HG03571 (cell line): ENCODE results near the gene PDE8A.
"Not testable (repeated sequence)": the region's sequence is repeated elsewhere in the genome, so short reads cannot be mapped to it uniquely, and the experiment has no call there.

Experiments used
- ATAC-seq: cut with Tn5 transposase; IDR thresholded peaks from one replicate; pipeline ENCODE4 v1.9.1; 2021; ENCODE audit not compliant: unreplicated experiment

The PDE8A gene

GRCh38 chr15:84961114-84961452, 20.6 kb upstream of the PDE8A start:
- ATAC-seq, result no peak

GRCh38 chr15:84961707-84962106, 19.9 kb upstream of the PDE8A start:
- no peak for ATAC-seq

GRCh38 chr15:84962955-84963354, 18.7 kb upstream of the PDE8A start:
- ATAC-seq, result no peak

- ATAC-seq, result no peak
Measured at GRCh38 chr15:84967380-84967779, 14.3 kb upstream of the PDE8A start.

GRCh38 chr15:84968301-84968700, 13.4 kb upstream of the PDE8A start:
- ATAC-seq, result no peak

- ATAC-seq, result no peak
Measured at GRCh38 chr15:84969257-84969656, 12.4 kb upstream of the PDE8A start.

DNA sequence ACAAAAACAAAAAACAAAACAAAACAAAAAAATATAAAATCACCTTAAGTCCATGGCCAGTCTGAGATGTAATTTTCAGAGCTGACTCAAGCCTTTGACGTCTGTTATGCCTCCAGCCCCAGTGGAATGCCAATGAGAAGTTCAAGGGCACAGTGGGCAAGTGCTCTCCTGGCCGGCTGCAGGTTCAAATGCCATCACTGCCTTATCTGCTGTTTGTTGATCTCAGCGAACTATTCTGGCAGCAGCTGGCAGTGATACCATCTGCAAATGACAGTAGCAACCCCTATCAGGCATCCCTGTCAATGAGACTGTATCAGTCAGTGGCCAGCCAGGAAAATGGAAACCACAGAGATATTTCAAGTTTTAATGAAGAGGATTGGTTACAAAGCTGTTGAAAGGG, 10.8 kb upstream of the PDE8A start:
- no peak for ATAC-seq

- no peak for ATAC-seq
Measured at GRCh38 chr15:84973492-84974460, 7.9 kb upstream of the PDE8A start.

GRCh38 chr15:84975871-84976351, 5.7 kb upstream of the PDE8A start:
- no peak for ATAC-seq

GRCh38 chr15:84976746-84977345, 4.8 kb upstream of the PDE8A start:
- ATAC-seq, result no peak

- no peak for ATAC-seq
Measured at GRCh38 chr15:84979651-84980050, 2.0 kb upstream of the PDE8A start.

DNA sequence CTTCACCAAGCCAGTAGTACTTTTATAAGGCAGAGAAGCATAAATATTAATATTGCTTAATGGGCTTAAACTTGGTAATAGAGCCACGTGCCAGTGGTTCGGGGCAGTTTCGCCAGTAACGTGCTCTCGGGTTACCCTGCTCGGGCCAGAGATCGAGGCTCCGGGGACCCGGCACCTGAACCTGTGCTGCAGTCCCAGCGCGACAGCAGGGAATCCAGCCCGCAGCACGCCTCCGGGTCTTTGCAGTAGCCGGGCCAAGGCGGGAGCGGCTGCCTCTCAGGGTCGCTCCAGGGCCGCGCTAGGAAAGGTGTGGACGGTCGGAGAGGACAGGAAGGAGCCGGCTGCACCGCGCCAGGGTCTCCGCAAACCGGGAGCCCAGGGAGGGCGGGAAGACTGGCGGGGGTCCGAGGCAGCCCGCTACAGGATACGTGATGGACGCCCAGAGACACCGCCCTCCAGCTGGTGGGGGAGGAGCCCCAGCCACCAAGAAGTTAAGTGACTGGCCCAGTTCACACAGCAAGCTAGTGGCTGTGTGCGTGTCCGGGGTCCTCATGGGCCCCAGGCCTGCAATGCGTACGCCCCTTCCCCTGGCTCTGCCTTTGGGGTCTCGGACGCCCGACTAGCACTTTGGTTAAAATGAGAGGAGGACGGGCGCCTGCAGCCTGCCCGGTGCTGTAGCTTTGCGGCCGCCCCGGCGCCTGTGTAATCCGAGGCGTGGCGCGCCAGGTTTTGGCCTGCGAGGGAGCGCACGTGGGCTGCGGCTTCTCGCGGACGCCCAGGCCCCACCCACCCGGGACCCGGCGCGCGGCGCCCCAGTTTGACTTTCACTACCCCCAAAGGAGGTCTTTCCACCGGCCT, 1.2 kb upstream of the PDE8A start:
- ATAC-seq, result peak; percentile 54

DNA sequence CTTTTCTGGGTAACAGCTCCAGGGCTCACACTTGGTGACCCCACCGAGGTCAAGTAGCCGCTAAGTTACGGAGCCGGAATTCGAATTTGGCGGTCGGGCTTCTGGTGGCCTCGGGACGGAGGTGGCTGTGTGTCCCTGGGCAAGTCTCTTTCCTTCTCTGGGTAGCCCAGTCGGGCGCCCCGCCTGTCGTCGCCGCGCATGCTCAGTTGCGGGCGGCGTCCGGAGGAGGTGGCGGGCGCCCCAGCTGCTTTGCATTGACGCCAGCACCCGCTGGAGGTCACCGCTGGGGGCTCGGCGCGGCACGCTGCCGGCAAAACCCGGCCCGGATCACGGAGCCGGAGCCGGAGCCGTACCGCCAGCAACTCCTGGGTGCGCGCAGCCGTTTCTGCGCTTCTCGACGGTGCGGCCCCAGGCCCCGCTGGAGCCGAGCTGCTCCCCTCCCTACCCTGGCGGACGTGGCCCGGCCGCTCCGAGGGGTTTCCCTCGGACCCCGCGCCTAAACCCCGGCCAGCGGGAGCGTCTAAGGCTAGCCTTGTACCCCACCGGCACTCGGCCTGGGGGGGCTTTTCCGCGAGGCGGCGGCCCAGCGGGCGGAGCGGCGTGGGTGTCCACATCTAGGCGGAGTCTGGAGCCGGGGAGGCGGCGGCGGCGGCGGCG, 474 bp upstream of the PDE8A start:
- ATAC-seq, result peak; percentile 48

DNA sequence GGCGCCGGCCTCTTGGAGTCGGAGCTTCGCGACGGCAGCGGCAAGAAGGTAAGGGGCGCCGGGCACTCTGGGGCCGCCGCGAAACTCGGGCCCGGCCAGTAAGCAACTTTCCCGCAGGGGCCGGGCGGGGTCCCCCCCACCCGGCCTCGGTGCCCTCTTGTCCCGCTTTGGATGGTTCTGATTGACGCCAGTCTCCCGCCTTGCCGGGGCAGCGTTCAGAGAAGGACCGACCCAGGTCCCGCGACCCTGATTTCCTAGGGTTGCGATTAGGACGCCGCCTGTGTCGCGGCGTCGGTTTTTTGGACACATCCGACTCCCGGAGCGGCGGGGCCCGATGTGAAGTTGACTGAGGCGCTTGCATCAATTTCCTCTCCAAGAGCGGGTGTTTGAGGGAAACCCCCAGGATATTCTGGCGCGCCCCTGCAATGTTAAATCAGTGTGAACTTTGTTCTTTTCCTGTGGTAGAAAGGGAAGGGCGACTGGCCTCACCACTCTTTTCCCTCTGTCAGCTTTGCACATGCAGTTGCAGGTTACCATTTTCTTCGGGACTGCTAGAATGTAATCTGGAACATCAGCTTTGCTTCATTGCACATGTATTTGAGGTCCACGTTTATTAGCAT, 755 bp downstream of the PDE8A start:
- no peak for ATAC-seq

GRCh38 chr15:84983294-84983693, 1.6 kb downstream of the PDE8A start:
- no peak for ATAC-seq

DNA sequence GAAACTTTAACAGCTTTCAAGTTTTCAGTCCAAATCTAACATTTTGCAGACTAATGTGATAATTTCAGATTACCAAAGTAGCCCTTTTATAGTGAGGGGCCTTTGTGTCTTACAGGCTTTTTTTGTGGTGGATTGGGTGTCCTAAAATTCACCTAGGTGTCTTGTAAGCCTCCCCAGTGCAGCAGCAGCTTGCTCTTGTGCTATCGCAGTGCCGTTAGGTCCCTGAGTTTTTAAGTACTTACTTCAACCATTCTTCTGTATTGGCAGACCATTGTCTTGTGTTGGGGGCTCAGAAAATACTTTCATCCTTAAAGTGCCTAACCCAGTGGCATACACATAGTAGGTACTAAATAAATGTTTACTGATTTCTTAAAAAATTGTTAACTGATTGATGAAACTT, 2.1 kb downstream of the PDE8A start:
- no peak for ATAC-seq

DNA sequence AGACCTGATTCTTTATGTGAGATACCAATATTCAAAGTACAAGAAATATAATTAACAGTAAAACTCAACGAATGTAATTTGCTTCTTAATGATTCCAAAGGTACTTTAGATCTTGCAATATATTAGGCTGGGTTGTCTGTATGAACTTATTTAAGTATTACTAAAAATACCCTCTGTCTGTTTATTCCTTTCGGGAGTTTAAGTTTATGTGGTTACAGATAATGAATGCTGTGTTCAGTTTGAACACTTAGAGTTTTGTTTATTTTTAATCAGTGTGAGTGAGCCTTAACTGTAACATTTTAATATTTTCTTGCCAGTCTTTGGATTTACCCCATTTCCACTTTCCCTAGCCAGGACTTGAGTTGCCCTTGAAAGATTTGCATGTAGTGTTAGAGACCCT, 3.5 kb downstream of the PDE8A start:
- ATAC-seq, result no peak

GRCh38 chr15:84987351-84987750, 5.7 kb downstream of the PDE8A start:
- not testable (repeated sequence) for ATAC-seq

- ATAC-seq, result no peak
Measured at GRCh38 chr15:84987949-84988624, 6.4 kb downstream of the PDE8A start.
